Brain microvascular endothelial cell (primary cell): Measurements from ENCODE around the gene SYT11.

Experiments used
- DNase-seq: peaks from one replicate; pipeline ENCODE4 v3.0.0-alpha.2; 2020
- H3K27ac ChIP-seq: fragments of 250-450 bp; sonication (Bioruptor Pico); 2 replicates; pipeline ENCODE4 v1.5.1; 2020; ENCODE audit warnings: mild to moderate bottlenecking, moderate library complexity
- H3K27me3 ChIP-seq: fragments of 250-450 bp; sonication (Bioruptor Pico); replicated peaks from 2 replicates; pipeline ENCODE4 v1.5.1; 2020; ENCODE audit warnings: mild to moderate bottlenecking
- H3K36me3 ChIP-seq: fragments of 250-450 bp; sonication (Bioruptor Pico); replicated peaks from 2 replicates; pipeline ENCODE4 v1.5.1; 2020; ENCODE audit warnings: mild to moderate bottlenecking
- H3K4me3 ChIP-seq: 2 replicates; pipeline ENCODE4 v1.5.1; 2011; ENCODE audit warnings: low read depth, mild to moderate bottlenecking, control low read depth, low read length, moderate library complexity
- in situ Hi-C: cut with HindIII; loops from 2 replicates; pipeline ENCODE4 v1.10.0; 2017; ENCODE audit warnings: low sequenced_read_pairs, low pct_ligation_motif_present
- TF ChIP-seq, protein P1 (sequence below): IDR thresholded peaks from 2 replicates; pipeline ENCODE4 v1.5.1; 2011; ENCODE audit warnings: low read depth, mild to moderate bottlenecking, moderate library complexity, low read length, control low read depth, inconsistent platforms; ENCODE audit errors: missing control alignments

SYT11 gene

GRCh38 chr1:155932487-155932886 is 73.1 kb downstream of the SYT11 start:
- Histone ChIP-seq H3K27ac (no peak overlapping the region), H3K27me3 (no peaks in the 10 kb centered on the region), H3K36me3 (peaks cover 42% of the 10 kb centered on the region), H3K4me3 (peak overlapping the region; percentile 17)
- in situ Hi-C loops, result no loop called here
- TF ChIP-seq, protein P1, sequence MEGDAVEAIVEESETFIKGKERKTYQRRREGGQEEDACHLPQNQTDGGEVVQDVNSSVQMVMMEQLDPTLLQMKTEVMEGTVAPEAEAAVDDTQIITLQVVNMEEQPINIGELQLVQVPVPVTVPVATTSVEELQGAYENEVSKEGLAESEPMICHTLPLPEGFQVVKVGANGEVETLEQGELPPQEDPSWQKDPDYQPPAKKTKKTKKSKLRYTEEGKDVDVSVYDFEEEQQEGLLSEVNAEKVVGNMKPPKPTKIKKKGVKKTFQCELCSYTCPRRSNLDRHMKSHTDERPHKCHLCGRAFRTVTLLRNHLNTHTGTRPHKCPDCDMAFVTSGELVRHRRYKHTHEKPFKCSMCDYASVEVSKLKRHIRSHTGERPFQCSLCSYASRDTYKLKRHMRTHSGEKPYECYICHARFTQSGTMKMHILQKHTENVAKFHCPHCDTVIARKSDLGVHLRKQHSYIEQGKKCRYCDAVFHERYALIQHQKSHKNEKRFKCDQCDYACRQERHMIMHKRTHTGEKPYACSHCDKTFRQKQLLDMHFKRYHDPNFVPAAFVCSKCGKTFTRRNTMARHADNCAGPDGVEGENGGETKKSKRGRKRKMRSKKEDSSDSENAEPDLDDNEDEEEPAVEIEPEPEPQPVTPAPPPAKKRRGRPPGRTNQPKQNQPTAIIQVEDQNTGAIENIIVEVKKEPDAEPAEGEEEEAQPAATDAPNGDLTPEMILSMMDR, result no peak
- no peak for DNase-seq

GRCh38 chr1:155933591-155934096 is 74.3 kb downstream of the SYT11 start:
- Histone ChIP-seq H3K27ac (peak overlapping the region; percentile 87), H3K27me3 (no peaks in the 10 kb centered on the region), H3K36me3 (peaks cover 33% of the 10 kb centered on the region), H3K4me3 (peak overlapping the region; percentile 97)
- in situ Hi-C loops, result no loop called here
- TF ChIP-seq, protein P1, result no peak
- no peak for DNase-seq

GRCh38 chr1:155934097-155934935 is 74.9 kb downstream of the SYT11 start, which contains the start of gene KHDC4:
Gene KHDC4, minus strand, starts transcription at chr1:155934413. Its CDS starts 40 bp downstream, at chr1:155934373.
- H3K36me3 ChIP-seq, result peaks cover 26% of the 10 kb centered on the region
- peak within 1 kb of the TSS; percentile 87 for H3K27ac ChIP-seq
- TF ChIP-seq, protein P1, result peak; percentile 35
- no peaks in the 10 kb centered on the region for H3K27me3 ChIP-seq
- peak within 1 kb of the TSS; percentile 97 for H3K4me3 ChIP-seq
- peak; percentile 97 for DNase-seq
- in situ Hi-C loops, result no loop called here
